Naive B cell (primary cell): ENCODE data around the gene TMEM117. TPM values are rescaled to one million over a fixed set of nuclear protein-coding genes. Genes with fewer than 3 reads are reported as not detected.

Experiments
- ATAC-seq, 2 donors: fragments of 150-1000 bp; cut with Tn5 transposase; 2 replicates each; pipeline ENCODE4 v1.10.0; 2021; ENCODE audit warnings: low read depth in 2 of 2, mild to moderate bottlenecking in 2 of 2, moderate library complexity in 2 of 2
- DNase-seq: peaks from one replicate; pipeline ENCODE4 v3.0.0; 2022
- H3K27ac Mint-ChIP-seq, 6 donors: one replicate each; pipeline ENCODE4 v1.8.0; 2020 to 2022; ENCODE audit warnings: mild to moderate bottlenecking in 6 of 6, mixed read lengths in 6 of 6, moderate library complexity in 5 of 6, inconsistent platforms in 2 of 6
- H3K27me3 Mint-ChIP-seq, 3 donors: one replicate each; pipeline ENCODE4 v1.8.0; 2021 to 2022; ENCODE audit warnings: mixed read lengths in 3 of 3, mild to moderate bottlenecking in 1 of 3
- H3K36me3 Mint-ChIP-seq, 2 donors: one replicate each; pipeline ENCODE4 v1.8.0; 2020 to 2022; ENCODE audit warnings: mixed read lengths in 2 of 2, inconsistent platforms in 1 of 2, mild to moderate bottlenecking in 1 of 2
- H3K4me1 Mint-ChIP-seq, 3 donors: one replicate each; pipeline ENCODE4 v1.8.0; 2020 to 2022; ENCODE audit warnings: mixed read lengths in 3 of 3, inconsistent platforms in 1 of 3, mild to moderate bottlenecking in 1 of 3, moderate library complexity in 1 of 3
- H3K4me3 Mint-ChIP-seq, 8 donors: one replicate each; pipeline ENCODE4 v1.8.0; 2020 to 2022; ENCODE audit warnings: mild to moderate bottlenecking in 8 of 8, mixed read lengths in 8 of 8, moderate library complexity in 8 of 8, inconsistent platforms in 2 of 8
- H3K9me3 Mint-ChIP-seq, 7 donors: one replicate each; pipeline ENCODE4 v1.8.0; 2020 to 2022; ENCODE audit warnings: mixed read lengths in 7 of 7, mild to moderate bottlenecking in 5 of 7, inconsistent platforms in 2 of 7, moderate library complexity in 1 of 7
- polyA plus RNA-seq, 6 donors: library from polyadenylated mRNA; unstranded; fragments of 300-500 nt; fragmentation: Illumina TruSeq; gene quantifications; one replicate each; pipeline ENCODE4 v1.2.3, GENCODE V29; 2021; ENCODE audit warnings: low read depth in 6 of 6

The TMEM117 gene
- polyA plus RNA-seq: 1 to 10 TPM; 5.2 to 9.8 (median 5.3) TPM

GRCh38 chr12:43835656-43836474, at the start of gene TMEM117:
TSS of gene TMEM117 (plus strand) at chr12:43836081.
- peak; percentile 82 to 83 for ATAC-seq
- Mint-ChIP-seq H3K9me3 (no peaks in the 10 kb centered on the region), H3K36me3 (no peaks in the 10 kb centered on the region), H3K27ac (peak within 1 kb of the TSS; percentile 83 to 98 (median 94)), H3K4me3 (peak within 1 kb of the TSS; percentile 83 to 98 (median 90)), H3K4me1 (peaks cover 16 to 30% (median 18%) of the 10 kb centered on the region in 3 donors), H3K27me3 (peaks cover 0 to 3% (median 0%) of the 10 kb centered on the region in 3 donors)
- DNase-seq: peak; percentile 72

- no peak overlapping the region for H3K4me3 Mint-ChIP-seq
- ATAC-seq: no peak
- peaks cover 6 to 7% of the 10 kb centered on the region in 2 donors for H3K36me3 Mint-ChIP-seq
- peaks cover 0 to 4% (median 3%) of the 10 kb centered on the region in 3 donors for H3K4me1 Mint-ChIP-seq
- no peak overlapping the region for H3K27ac Mint-ChIP-seq
- no peaks in the 10 kb centered on the region for H3K9me3 Mint-ChIP-seq
- H3K27me3 Mint-ChIP-seq: no peaks in the 10 kb centered on the region
- no peak for DNase-seq
Measured at GRCh38 chr12:43786899-43787693, 48.8 kb upstream of the TMEM117 start.

GRCh38 chr12:43789941-43790340, 45.9 kb upstream of the TMEM117 start:
- Mint-ChIP-seq H3K36me3 (peaks cover 4 to 8% of the 10 kb centered on the region in 2 donors), H3K4me1 (peaks cover 0 to 10% (median 5%) of the 10 kb centered on the region in 3 donors), H3K9me3 (no peaks in the 10 kb centered on the region), H3K4me3 (no peak overlapping the region), H3K27me3 (no peaks in the 10 kb centered on the region), H3K27ac (peak overlapping the region in 2 of 6 donors; percentile 39 to 54)
- ATAC-seq (peak; percentile 20 to 38), DNase-seq (no peak)

GRCh38 chr12:43795716-43796280, 40.1 kb upstream of the TMEM117 start:
- Mint-ChIP-seq H3K36me3 (peaks cover 8 to 19% of the 10 kb centered on the region in 2 donors), H3K4me1 (peaks cover 8 to 19% (median 11%) of the 10 kb centered on the region in 3 donors), H3K4me3 (peak overlapping the region in 2 of 8 donors; percentile 45 to 56), H3K27ac (peak overlapping the region in 5 of 6 donors; percentile 9 to 90 (median 68)), H3K27me3 (no peaks in the 10 kb centered on the region), H3K9me3 (no peaks in the 10 kb centered on the region)
- DNase-seq (peak; percentile 36), ATAC-seq (peak; percentile 90)

GRCh38 chr12:43797561-43798217, 38.2 kb upstream of the TMEM117 start:
- peaks cover 2 to 16% (median 11%) of the 10 kb centered on the region in 3 donors for H3K4me1 Mint-ChIP-seq
- DNase-seq: no peak
- peaks cover 0 to 19% of the 10 kb centered on the region in 2 donors for H3K36me3 Mint-ChIP-seq
- no peak overlapping the region for H3K4me3 Mint-ChIP-seq
- peak overlapping the region in 1 of 6 donors; percentile 33 for H3K27ac Mint-ChIP-seq
- H3K27me3 Mint-ChIP-seq: no peaks in the 10 kb centered on the region
- H3K9me3 Mint-ChIP-seq: no peaks in the 10 kb centered on the region
- no peak for ATAC-seq

GRCh38 chr12:43805149-43805859, 30.6 kb upstream of the TMEM117 start:
- ATAC-seq: no peak

GRCh38 chr12:43805860-43806736, 29.8 kb upstream of the TMEM117 start, which contains the start of gene TWF1:
TSS of gene TWF1 (minus strand) at chr12:43806317. CDS start at chr12:43806245, 72 bp downstream.
- peak; percentile 93 for DNase-seq
- peak; percentile 94 for ATAC-seq
- Mint-ChIP-seq H3K27me3 (peaks cover 0 to 4% (median 0%) of the 10 kb centered on the region in 3 donors), H3K27ac (peak within 1 kb of the TSS; percentile 99 to 100 (median 100)), H3K4me1 (peaks cover 10 to 30% (median 22%) of the 10 kb centered on the region in 3 donors), H3K9me3 (no peaks in the 10 kb centered on the region), H3K4me3 (peak within 1 kb of the TSS; percentile 93 to 100 (median 100)), H3K36me3 (peaks cover 4 to 7% of the 10 kb centered on the region in 2 donors)

More at GRCh38 chr12:43805149-43805859, 30.6 kb upstream of the TMEM117 start:
- Mint-ChIP-seq H3K27me3 (peaks cover 0 to 2% (median 0%) of the 10 kb centered on the region in 3 donors), H3K36me3 (peaks cover 4 to 7% of the 10 kb centered on the region in 2 donors), H3K4me3 (peak overlapping the region; percentile 82 to 100 (median 100)), H3K9me3 (no peaks in the 10 kb centered on the region), H3K4me1 (peaks cover 10 to 30% (median 22%) of the 10 kb centered on the region in 3 donors), H3K27ac (peak overlapping the region; percentile 55 to 100 (median 95))
- no peak for DNase-seq

GRCh38 chr12:43806737-43807072, 29.2 kb upstream of the TMEM117 start:
- peak overlapping the region; percentile 99 to 100 (median 100) for H3K27ac Mint-ChIP-seq
- peaks cover 4 to 7% of the 10 kb centered on the region in 2 donors for H3K36me3 Mint-ChIP-seq
- no peaks in the 10 kb centered on the region for H3K9me3 Mint-ChIP-seq
- peaks cover 10 to 30% (median 22%) of the 10 kb centered on the region in 3 donors for H3K4me1 Mint-ChIP-seq
- H3K27me3 Mint-ChIP-seq: peaks cover 0 to 4% (median 0%) of the 10 kb centered on the region in 3 donors
- DNase-seq (no peak), ATAC-seq (peak in 1 of 2 donors; percentile 5)
- H3K4me3 Mint-ChIP-seq: peak overlapping the region; percentile 93 to 100 (median 100)

- no peak for DNase-seq
- ATAC-seq: no peak
- Mint-ChIP-seq H3K4me1 (peaks cover 10 to 30% (median 22%) of the 10 kb centered on the region in 3 donors), H3K36me3 (peaks cover 4 to 7% of the 10 kb centered on the region in 2 donors), H3K4me3 (peak overlapping the region in 6 of 8 donors; percentile 9 to 100 (median 96)), H3K9me3 (no peaks in the 10 kb centered on the region), H3K27ac (peak overlapping the region in 4 of 6 donors; percentile 99 to 100 (median 100)), H3K27me3 (peaks cover 0 to 5% (median 4%) of the 10 kb centered on the region in 3 donors)
Measured at GRCh38 chr12:43807386-43807785, 28.5 kb upstream of the TMEM117 start.

- DNase-seq (no peak), ATAC-seq (no peak)
- Mint-ChIP-seq H3K27me3 (peaks cover 14 to 38% (median 18%) of the 10 kb centered on the region in 3 donors), H3K36me3 (no peaks in the 10 kb centered on the region), H3K4me1 (peaks cover 0 to 3% (median 0%) of the 10 kb centered on the region in 3 donors), H3K9me3 (no peaks in the 10 kb centered on the region), H3K27ac (no peak overlapping the region), H3K4me3 (no peak overlapping the region)
Measured at GRCh38 chr12:43812057-43812456, 23.8 kb upstream of the TMEM117 start.

GRCh38 chr12:43812926-43813325, 23.0 kb upstream of the TMEM117 start:
- ATAC-seq (no peak), DNase-seq (no peak)
- Mint-ChIP-seq H3K9me3 (no peaks in the 10 kb centered on the region), H3K4me3 (no peak overlapping the region), H3K27me3 (peaks cover 14 to 38% (median 18%) of the 10 kb centered on the region in 3 donors), H3K27ac (no peak overlapping the region), H3K4me1 (no peaks in the 10 kb centered on the region), H3K36me3 (no peaks in the 10 kb centered on the region)
